WTC11 (cell line): Measurements from ENCODE around the gene BPIFB2. TPM values are rescaled to one million over a fixed set of nuclear protein-coding genes. Genes with fewer than 3 reads are reported as not detected.

Source experiments
- ATAC-seq: fragments of 200-7000 bp; cut with Tn5 transposase; 2 replicates; pipeline ENCODE4 v1.10.0; 2021; ENCODE audit warnings: mild to moderate bottlenecking, moderate library complexity
- CTCF ChIA-PET: fragments of 300-600 bp; sonication (Branson Sonifier 250); formaldehyde crosslinking; loops from one replicate; lab custom pipeline; 2021; ENCODE audit warnings: antibody characterized with exemption; lab: Charles Lee
- POLR2A ChIA-PET: fragments of 350-600 bp; sonication (Branson Sonifier 250); formaldehyde crosslinking; loops from one replicate; lab custom pipeline; 2021; ENCODE audit warnings: antibody characterized with exemption; lab: Charles Lee
- DNase-seq: peaks from one replicate; pipeline ENCODE4 v3.0.0; 2021; ENCODE audit warnings: low spot score
- H3K27ac Mint-ChIP-seq: 2 replicates; pipeline ENCODE4 v1.8.0; 2021; ENCODE audit warnings: mixed read lengths
- H3K27me3 Mint-ChIP-seq: 2 replicates; pipeline ENCODE4 v1.8.0; 2021; ENCODE audit warnings: low read depth, mild to moderate bottlenecking, moderate library complexity, mixed read lengths
- H3K36me3 Mint-ChIP-seq: 2 replicates; pipeline ENCODE4 v1.8.0; 2021; ENCODE audit warnings: mixed read lengths
- H3K4me1 Mint-ChIP-seq: 2 replicates; pipeline ENCODE4 v1.8.0; 2022; ENCODE audit warnings: mixed read lengths
- H3K4me3 Mint-ChIP-seq: 2 replicates; pipeline ENCODE4 v1.8.0; 2021; ENCODE audit warnings: mild to moderate bottlenecking, moderate library complexity, mixed read lengths
- H3K9me3 Mint-ChIP-seq: 2 replicates; pipeline ENCODE4 v1.8.0; 2021; ENCODE audit warnings: mixed read lengths
- ESRRA ChIP-seq: sonication (generic); formaldehyde crosslinking; IDR thresholded peaks from 2 replicates; pipeline ENCODE4 v1.8.1; 2022; ENCODE audit warnings: mild to moderate bottlenecking, missing genetic modification reagents, borderline replicate concordance
- ETV6 ChIP-seq: sonication (generic); formaldehyde crosslinking; IDR thresholded peaks from 2 replicates; pipeline ENCODE4 v1.8.1; 2022; ENCODE audit warnings: mild to moderate bottlenecking, missing genetic modification reagents
- HMGA2 ChIP-seq: fragments of 250-450 bp; sonication (Bioruptor Pico); IDR thresholded peaks from 2 replicates; pipeline ENCODE4 v1.4.0; 2021; ENCODE audit warnings: mild to moderate bottlenecking, moderate library complexity
- NFYB ChIP-seq: sonication (generic); formaldehyde crosslinking; conservative IDR thresholded peaks from 2 replicates; pipeline ENCODE4 v1.8.0; 2022; ENCODE audit warnings: low read depth, missing genetic modification reagents
- RELA ChIP-seq: sonication (generic); formaldehyde crosslinking; IDR thresholded peaks from 2 replicates; pipeline ENCODE4 v1.8.1; 2022; ENCODE audit warnings: missing genetic modification reagents, mild to moderate bottlenecking, borderline replicate concordance
- TEAD4 ChIP-seq: sonication (generic); formaldehyde crosslinking; IDR thresholded peaks from 2 replicates; pipeline ENCODE4 v1.8.0; 2022; ENCODE audit warnings: mild to moderate bottlenecking, missing genetic modification reagents
- ZBTB21 ChIP-seq: sonication (generic); formaldehyde crosslinking; IDR thresholded peaks from 2 replicates; pipeline ENCODE4 v1.8.1; 2023; ENCODE audit warnings: mild to moderate bottlenecking, missing genetic modification reagents, borderline replicate concordance
- ZNF416 ChIP-seq: fragments of 250-450 bp; sonication (Bioruptor Pico); IDR thresholded peaks from 2 replicates; pipeline ENCODE4 v1.9.0; 2021; ENCODE audit warnings: mild to moderate bottlenecking, inconsistent platforms
- ZNF671 ChIP-seq: fragments of 250-450 bp; sonication (Bioruptor Pico); IDR thresholded peaks from 2 replicates; pipeline ENCODE4 v1.8.0; 2021; ENCODE audit warnings: mild to moderate bottlenecking
- total RNA-seq: library from RNA; stranded (reverse); gene quantifications from 3 replicates; pipeline ENCODE4 v1.2.3, GENCODE V29; 2021
- TF ChIP-seq, protein P1 (sequence below): sonication (generic); formaldehyde crosslinking; IDR thresholded peaks from 2 replicates; pipeline ENCODE4 v1.8.1; 2023; ENCODE audit warnings: mild to moderate bottlenecking, missing genetic modification reagents, moderate library complexity
- TF ChIP-seq, protein P2 (sequence below): sonication (generic); formaldehyde crosslinking; IDR thresholded peaks from 2 replicates; pipeline ENCODE4 v1.8.1; 2022; ENCODE audit warnings: mild to moderate bottlenecking, missing genetic modification reagents, moderate library complexity, borderline replicate concordance
- TF ChIP-seq, protein P3 (sequence below): sonication (generic); formaldehyde crosslinking; IDR thresholded peaks from 2 replicates; pipeline ENCODE4 v1.8.1; 2023; ENCODE audit warnings: mild to moderate bottlenecking, moderate library complexity, missing genetic modification reagents
- TF ChIP-seq, protein P4 (sequence below): fragments of 250-450 bp; sonication (Bioruptor Pico); IDR thresholded peaks from 2 replicates; pipeline ENCODE4 v1.9.0; 2021; ENCODE audit warnings: mild to moderate bottlenecking
- TF ChIP-seq, protein P5 (sequence below): sonication (generic); formaldehyde crosslinking; IDR thresholded peaks from 2 replicates; pipeline ENCODE4 v1.8.1; 2023; ENCODE audit warnings: mild to moderate bottlenecking, missing genetic modification reagents, borderline replicate concordance
- TF ChIP-seq, protein P6 (sequence below): fragments of 250-450 bp; sonication (Bioruptor Pico); IDR thresholded peaks from 2 replicates; pipeline ENCODE4 v1.9.0; 2021; ENCODE audit warnings: mild to moderate bottlenecking

BPIFB2 gene
- total RNA-seq, 1 experiment from 2014 or later = 0.09 TPM

DNA sequence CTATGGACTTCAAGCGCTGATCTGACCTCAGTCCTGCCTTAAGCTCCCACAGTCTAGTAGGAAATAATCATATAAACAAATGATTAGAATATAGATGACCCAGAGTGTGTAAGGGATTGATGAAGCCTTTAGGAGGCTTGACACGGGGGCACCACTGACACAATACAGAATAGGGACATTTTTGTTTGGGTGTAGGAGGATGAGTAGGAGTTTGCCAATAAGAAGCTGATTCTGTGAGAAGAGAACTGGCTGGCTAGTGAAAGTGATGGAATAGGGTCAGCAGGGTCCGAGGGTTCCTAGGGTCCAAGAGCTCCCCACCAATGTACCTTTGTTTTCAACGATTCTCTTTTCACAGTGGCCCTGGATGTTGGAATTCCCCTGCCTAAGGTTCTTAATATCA is 64.9 kb downstream of the BPIFB2 start:
- Mint-ChIP-seq H3K4me3 (no peak overlapping the region), H3K9me3 (peaks cover 5% of the 10 kb centered on the region), H3K36me3 (no peaks in the 10 kb centered on the region), H3K27ac (no peak overlapping the region), H3K27me3 (no peaks in the 10 kb centered on the region; the same call in 1 of the 2 replicates), H3K4me1 (no peaks in the 10 kb centered on the region)
- ChIA-PET POLR2A (no interaction called here), CTCF (interaction anchor here (1.0 kb wide), 1 partner anchor 77 kb away, joined by 3 read pairs; no protein-coding TSS in a partner anchor)
- ATAC-seq = no peak
- no peak for DNase-seq
- TF ChIP-seq TEAD4 (CRISPR knock-in tag) = no peak
- no peak for TF ChIP-seq HMGA2 (CRISPR knock-in tag)
- TF ChIP-seq, protein P1, sequence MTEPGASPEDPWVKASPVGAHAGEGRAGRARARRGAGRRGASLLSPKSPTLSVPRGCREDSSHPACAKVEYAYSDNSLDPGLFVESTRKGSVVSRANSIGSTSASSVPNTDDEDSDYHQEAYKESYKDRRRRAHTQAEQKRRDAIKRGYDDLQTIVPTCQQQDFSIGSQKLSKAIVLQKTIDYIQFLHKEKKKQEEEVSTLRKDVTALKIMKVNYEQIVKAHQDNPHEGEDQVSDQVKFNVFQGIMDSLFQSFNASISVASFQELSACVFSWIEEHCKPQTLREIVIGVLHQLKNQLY (CRISPR knock-in tag) = no peak
- no peak for TF ChIP-seq ETV6 (CRISPR knock-in tag)
- TF ChIP-seq, protein P2, sequence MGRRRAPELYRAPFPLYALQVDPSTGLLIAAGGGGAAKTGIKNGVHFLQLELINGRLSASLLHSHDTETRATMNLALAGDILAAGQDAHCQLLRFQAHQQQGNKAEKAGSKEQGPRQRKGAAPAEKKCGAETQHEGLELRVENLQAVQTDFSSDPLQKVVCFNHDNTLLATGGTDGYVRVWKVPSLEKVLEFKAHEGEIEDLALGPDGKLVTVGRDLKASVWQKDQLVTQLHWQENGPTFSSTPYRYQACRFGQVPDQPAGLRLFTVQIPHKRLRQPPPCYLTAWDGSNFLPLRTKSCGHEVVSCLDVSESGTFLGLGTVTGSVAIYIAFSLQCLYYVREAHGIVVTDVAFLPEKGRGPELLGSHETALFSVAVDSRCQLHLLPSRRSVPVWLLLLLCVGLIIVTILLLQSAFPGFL (CRISPR knock-in tag) = no peak
- TF ChIP-seq, protein P3, sequence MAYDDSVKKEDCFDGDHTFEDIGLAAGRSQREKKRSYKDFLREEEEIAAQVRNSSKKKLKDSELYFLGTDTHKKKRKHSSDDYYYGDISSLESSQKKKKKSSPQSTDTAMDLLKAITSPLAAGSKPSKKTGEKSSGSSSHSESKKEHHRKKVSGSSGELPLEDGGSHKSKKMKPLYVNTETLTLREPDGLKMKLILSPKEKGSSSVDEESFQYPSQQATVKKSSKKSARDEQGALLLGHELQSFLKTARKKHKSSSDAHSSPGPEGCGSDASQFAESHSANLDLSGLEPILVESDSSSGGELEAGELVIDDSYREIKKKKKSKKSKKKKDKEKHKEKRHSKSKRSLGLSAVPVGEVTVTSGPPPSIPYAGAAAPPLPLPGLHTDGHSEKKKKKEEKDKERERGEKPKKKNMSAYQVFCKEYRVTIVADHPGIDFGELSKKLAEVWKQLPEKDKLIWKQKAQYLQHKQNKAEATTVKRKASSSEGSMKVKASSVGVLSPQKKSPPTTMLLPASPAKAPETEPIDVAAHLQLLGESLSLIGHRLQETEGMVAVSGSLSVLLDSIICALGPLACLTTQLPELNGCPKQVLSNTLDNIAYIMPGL (CRISPR knock-in tag) = no peak
- TF ChIP-seq, protein P4, sequence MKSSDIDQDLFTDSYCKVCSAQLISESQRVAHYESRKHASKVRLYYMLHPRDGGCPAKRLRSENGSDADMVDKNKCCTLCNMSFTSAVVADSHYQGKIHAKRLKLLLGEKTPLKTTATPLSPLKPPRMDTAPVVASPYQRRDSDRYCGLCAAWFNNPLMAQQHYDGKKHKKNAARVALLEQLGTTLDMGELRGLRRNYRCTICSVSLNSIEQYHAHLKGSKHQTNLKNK (CRISPR knock-in tag) = no peak
- no peak for TF ChIP-seq ZNF416 (CRISPR knock-in tag)
- TF ChIP-seq ZNF671 (CRISPR knock-in tag) = no peak
- TF ChIP-seq, protein P5, sequence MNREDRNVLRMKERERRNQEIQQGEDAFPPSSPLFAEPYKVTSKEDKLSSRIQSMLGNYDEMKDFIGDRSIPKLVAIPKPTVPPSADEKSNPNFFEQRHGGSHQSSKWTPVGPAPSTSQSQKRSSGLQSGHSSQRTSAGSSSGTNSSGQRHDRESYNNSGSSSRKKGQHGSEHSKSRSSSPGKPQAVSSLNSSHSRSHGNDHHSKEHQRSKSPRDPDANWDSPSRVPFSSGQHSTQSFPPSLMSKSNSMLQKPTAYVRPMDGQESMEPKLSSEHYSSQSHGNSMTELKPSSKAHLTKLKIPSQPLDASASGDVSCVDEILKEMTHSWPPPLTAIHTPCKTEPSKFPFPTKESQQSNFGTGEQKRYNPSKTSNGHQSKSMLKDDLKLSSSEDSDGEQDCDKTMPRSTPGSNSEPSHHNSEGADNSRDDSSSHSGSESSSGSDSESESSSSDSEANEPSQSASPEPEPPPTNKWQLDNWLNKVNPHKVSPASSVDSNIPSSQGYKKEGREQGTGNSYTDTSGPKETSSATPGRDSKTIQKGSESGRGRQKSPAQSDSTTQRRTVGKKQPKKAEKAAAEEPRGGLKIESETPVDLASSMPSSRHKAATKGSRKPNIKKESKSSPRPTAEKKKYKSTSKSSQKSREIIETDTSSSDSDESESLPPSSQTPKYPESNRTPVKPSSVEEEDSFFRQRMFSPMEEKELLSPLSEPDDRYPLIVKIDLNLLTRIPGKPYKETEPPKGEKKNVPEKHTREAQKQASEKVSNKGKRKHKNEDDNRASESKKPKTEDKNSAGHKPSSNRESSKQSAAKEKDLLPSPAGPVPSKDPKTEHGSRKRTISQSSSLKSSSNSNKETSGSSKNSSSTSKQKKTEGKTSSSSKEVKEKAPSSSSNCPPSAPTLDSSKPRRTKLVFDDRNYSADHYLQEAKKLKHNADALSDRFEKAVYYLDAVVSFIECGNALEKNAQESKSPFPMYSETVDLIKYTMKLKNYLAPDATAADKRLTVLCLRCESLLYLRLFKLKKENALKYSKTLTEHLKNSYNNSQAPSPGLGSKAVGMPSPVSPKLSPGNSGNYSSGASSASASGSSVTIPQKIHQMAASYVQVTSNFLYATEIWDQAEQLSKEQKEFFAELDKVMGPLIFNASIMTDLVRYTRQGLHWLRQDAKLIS = no peak
- no peak for TF ChIP-seq ESRRA (CRISPR knock-in tag)
- no peak for TF ChIP-seq RELA (CRISPR knock-in tag)
- TF ChIP-seq, protein P6, sequence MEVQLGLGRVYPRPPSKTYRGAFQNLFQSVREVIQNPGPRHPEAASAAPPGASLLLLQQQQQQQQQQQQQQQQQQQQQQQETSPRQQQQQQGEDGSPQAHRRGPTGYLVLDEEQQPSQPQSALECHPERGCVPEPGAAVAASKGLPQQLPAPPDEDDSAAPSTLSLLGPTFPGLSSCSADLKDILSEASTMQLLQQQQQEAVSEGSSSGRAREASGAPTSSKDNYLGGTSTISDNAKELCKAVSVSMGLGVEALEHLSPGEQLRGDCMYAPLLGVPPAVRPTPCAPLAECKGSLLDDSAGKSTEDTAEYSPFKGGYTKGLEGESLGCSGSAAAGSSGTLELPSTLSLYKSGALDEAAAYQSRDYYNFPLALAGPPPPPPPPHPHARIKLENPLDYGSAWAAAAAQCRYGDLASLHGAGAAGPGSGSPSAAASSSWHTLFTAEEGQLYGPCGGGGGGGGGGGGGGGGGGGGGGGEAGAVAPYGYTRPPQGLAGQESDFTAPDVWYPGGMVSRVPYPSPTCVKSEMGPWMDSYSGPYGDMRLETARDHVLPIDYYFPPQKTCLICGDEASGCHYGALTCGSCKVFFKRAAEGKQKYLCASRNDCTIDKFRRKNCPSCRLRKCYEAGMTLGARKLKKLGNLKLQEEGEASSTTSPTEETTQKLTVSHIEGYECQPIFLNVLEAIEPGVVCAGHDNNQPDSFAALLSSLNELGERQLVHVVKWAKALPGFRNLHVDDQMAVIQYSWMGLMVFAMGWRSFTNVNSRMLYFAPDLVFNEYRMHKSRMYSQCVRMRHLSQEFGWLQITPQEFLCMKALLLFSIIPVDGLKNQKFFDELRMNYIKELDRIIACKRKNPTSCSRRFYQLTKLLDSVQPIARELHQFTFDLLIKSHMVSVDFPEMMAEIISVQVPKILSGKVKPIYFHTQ (CRISPR knock-in tag) = no peak
- no peak for TF ChIP-seq NFYB (CRISPR knock-in tag)
- no peak for TF ChIP-seq ZBTB21 (CRISPR knock-in tag)
